Measurements from ENCODE around the gene FOSL1.

FOSL1 gene

DNA sequence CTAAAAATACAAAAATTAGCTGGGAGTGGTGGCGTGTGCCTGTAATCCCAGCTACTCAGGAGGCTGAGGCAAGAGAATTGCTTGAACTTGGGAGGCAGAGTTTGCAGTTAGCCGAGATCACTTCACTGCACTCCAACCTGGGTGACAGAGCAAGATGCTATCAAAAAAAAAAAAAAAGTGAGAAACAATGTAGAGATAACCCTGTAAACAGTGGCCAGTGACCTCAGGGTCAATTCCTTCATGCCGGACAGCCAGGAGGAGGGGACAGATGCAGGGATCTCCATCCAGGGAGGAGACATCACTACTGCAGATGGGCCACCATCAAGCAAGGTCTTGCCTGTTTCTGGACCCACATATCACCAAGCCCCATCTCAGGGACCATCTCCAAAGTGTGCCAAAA is 52.4 kb downstream of the FOSL1 start:
- Histone ChIP-seq H3K27ac (no peak overlapping the region), H3K9ac (no peak overlapping the region), H3K4me3 (ENCODE audit: low read depth, low read length) (no peak overlapping the region), H3K79me2 (no peaks in the 10 kb centered on the region), H3K4me1 (no peaks in the 10 kb centered on the region), H3K4me2 (ENCODE audit: low read length) (no peak overlapping the region), H3K27me3 (ENCODE audit: control insufficient read depth, insufficient read depth, low read length) (no peaks in the 10 kb centered on the region), H2AFZ (no peak overlapping the region), H3K36me3 (ENCODE audit: control insufficient read depth, insufficient read depth, low read length) (no peaks in the 10 kb centered on the region), H3K9me3 (ENCODE audit: control insufficient read depth, low read length) (no peaks in the 10 kb centered on the region)
- TF ChIP-seq, protein P1, sequence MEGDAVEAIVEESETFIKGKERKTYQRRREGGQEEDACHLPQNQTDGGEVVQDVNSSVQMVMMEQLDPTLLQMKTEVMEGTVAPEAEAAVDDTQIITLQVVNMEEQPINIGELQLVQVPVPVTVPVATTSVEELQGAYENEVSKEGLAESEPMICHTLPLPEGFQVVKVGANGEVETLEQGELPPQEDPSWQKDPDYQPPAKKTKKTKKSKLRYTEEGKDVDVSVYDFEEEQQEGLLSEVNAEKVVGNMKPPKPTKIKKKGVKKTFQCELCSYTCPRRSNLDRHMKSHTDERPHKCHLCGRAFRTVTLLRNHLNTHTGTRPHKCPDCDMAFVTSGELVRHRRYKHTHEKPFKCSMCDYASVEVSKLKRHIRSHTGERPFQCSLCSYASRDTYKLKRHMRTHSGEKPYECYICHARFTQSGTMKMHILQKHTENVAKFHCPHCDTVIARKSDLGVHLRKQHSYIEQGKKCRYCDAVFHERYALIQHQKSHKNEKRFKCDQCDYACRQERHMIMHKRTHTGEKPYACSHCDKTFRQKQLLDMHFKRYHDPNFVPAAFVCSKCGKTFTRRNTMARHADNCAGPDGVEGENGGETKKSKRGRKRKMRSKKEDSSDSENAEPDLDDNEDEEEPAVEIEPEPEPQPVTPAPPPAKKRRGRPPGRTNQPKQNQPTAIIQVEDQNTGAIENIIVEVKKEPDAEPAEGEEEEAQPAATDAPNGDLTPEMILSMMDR (IDR thresholded peaks at IDR 0.05), result no peak

DNA sequence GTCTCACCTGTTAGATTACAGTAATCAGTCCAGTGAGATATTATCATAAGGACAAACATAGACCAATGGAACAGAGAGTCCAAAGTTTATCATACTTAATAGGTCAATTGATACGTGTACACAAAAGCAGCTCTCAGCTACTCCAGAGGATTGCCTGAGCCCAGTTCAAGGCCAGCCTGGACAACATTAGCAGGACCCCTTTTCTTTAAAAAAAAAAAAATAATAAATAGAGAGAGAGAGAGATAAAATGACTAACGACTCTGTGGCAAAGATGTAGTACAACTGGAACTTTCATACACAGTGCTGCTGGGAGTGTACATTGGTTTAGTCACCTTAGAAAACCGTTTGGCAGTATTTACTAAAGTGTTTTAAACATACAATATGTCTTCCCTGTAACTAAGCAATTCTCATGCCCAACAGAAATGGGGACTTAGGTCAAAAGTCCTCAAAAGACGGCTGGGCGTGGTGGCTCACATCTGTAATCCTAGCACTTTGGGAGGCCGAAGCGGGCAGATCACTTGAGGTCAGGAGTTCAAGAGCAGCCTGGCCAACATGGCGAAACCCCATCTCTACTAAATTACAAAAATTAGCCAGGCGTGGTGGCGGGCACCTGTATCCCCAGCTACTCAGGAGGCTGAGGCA is 55.8 kb downstream of the FOSL1 start:
- no peak overlapping the region for H3K4me2 ChIP-seq (ENCODE audit: low read length)
- no peak overlapping the region for H2AFZ ChIP-seq
- H3K79me2 ChIP-seq, result no peaks in the 10 kb centered on the region
- no peak overlapping the region for H3K4me3 ChIP-seq (ENCODE audit: low read depth, low read length)
- H3K9ac ChIP-seq, result no peak overlapping the region
- H3K36me3 ChIP-seq (ENCODE audit: control insufficient read depth, insufficient read depth, low read length), result no peaks in the 10 kb centered on the region
- H3K9me3 ChIP-seq (ENCODE audit: control insufficient read depth, low read length), result no peaks in the 10 kb centered on the region
- TF ChIP-seq, protein P1 (IDR thresholded peaks at IDR 0.05), result no peak
- H3K4me1 ChIP-seq, result no peaks in the 10 kb centered on the region
- H3K27ac ChIP-seq, result no peak overlapping the region
- H3K27me3 ChIP-seq (ENCODE audit: control insufficient read depth, insufficient read depth, low read length), result no peaks in the 10 kb centered on the region

DNA sequence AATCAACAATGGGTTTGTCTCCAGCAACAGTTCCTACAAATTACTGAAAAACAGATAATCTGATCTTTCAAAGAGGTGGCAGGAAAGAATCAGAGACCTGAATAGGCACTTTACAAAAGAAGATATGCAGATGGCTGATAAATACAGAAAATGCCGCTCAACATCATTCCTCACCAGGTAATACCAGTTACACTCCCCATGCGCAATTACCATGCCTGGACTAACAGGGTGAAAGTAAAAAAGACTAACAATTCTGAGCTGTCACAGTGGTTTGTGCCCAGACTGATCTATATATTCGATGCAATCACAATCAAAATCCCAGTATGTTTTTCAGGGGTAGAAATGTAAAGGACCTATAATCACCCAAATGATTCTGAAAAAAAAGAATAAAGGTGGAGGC is 56.4 kb downstream of the FOSL1 start:
- Histone ChIP-seq H3K9me3 (ENCODE audit: control insufficient read depth, low read length) (no peaks in the 10 kb centered on the region), H3K9ac (no peak overlapping the region), H3K27ac (no peak overlapping the region), H3K4me3 (ENCODE audit: low read depth, low read length) (no peak overlapping the region), H3K4me1 (no peaks in the 10 kb centered on the region), H3K4me2 (ENCODE audit: low read length) (no peak overlapping the region), H2AFZ (no peak overlapping the region), H3K79me2 (no peaks in the 10 kb centered on the region), H3K36me3 (ENCODE audit: control insufficient read depth, insufficient read depth, low read length) (no peaks in the 10 kb centered on the region), H3K27me3 (ENCODE audit: control insufficient read depth, insufficient read depth, low read length) (no peaks in the 10 kb centered on the region)
- TF ChIP-seq, protein P1 (IDR thresholded peaks at IDR 0.05), result no peak

DNA sequence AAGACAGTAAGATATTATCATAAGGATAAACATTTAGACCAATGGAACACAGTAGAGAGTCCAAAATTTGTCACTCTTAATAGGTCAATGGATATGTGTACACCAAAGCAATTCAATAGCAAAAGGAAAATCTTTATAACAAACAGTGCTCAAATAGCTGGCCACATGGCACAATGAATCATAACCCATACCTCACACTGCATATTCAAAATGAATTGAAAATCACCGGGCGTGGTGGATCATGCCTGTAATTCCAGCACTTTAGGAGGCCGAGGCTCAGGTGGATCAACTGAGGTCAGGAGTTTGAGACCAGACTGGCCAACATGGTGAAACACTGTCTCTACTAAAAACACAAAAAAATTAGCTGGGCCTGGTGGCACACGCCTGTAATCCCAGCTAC is 58.0 kb downstream of the FOSL1 start:
- TF ChIP-seq, protein P1 (IDR thresholded peaks at IDR 0.05), result no peak

More for the DNA sequence above, 58.0 kb downstream of the FOSL1 start:
- H3K9me3 ChIP-seq (ENCODE audit: control insufficient read depth, low read length), result no peaks in the 10 kb centered on the region
- H3K9ac ChIP-seq, result no peak overlapping the region
- H3K79me2 ChIP-seq, result no peaks in the 10 kb centered on the region
- no peaks in the 10 kb centered on the region for H3K4me1 ChIP-seq
- H3K27ac ChIP-seq, result no peak overlapping the region
- no peak overlapping the region for H2AFZ ChIP-seq
- H3K36me3 ChIP-seq (ENCODE audit: control insufficient read depth, insufficient read depth, low read length), result no peaks in the 10 kb centered on the region
- no peaks in the 10 kb centered on the region for H3K27me3 ChIP-seq (ENCODE audit: control insufficient read depth, insufficient read depth, low read length)
- H3K4me2 ChIP-seq (ENCODE audit: low read length), result no peak overlapping the region
- H3K4me3 ChIP-seq (ENCODE audit: low read depth, low read length), result no peak overlapping the region
